ENCODE measurements around the gene ZNF534. TPM values are rescaled to one million over a fixed set of nuclear protein-coding genes. Genes with fewer than 3 reads are reported as not detected.
"Not testable (repeated sequence)": the region's sequence is repeated elsewhere in the genome, so short reads cannot be mapped to it uniquely, and the experiment has no call there.

ZNF534 gene
- total RNA-seq, 1 donor from 2014 or later, result 0.22 TPM

GRCh38 chr19:52492201-52492993 is 63.4 kb downstream of the ZNF534 start:
- Mint-ChIP-seq H3K4me3 (ENCODE audit: low read depth) (peak overlapping the region; percentile 87), H3K4me1 (ENCODE audit: low read depth) (peaks cover 6% of the 10 kb centered on the region), H3K36me3 (ENCODE audit: insufficient read depth) (no peaks in the 10 kb centered on the region), H3K27ac (peak overlapping the region; percentile 92), H3K27me3 (no peaks in the 10 kb centered on the region), H3K9me3 (ENCODE audit: low read depth) (no peaks in the 10 kb centered on the region)
- DNase-seq (ENCODE audit: low spot score, unreplicated experiment), result peak; percentile 80
- peak; percentile 38 for TF ChIP-seq CTCF (IDR thresholded peaks at IDR 0.05; ENCODE audit: unreplicated experiment)

- peak; percentile 34 for DNase-seq (ENCODE audit: low spot score, unreplicated experiment)
- H3K4me1 Mint-ChIP-seq (ENCODE audit: low read depth), result peaks cover 6% of the 10 kb centered on the region
- H3K4me3 Mint-ChIP-seq (ENCODE audit: low read depth), result peak overlapping the region; percentile 87
- H3K9me3 Mint-ChIP-seq (ENCODE audit: low read depth), result no peaks in the 10 kb centered on the region
- peak; percentile 42 for TF ChIP-seq CTCF (IDR thresholded peaks at IDR 0.05; ENCODE audit: unreplicated experiment)
- H3K27me3 Mint-ChIP-seq, result no peaks in the 10 kb centered on the region
- no peaks in the 10 kb centered on the region for H3K36me3 Mint-ChIP-seq (ENCODE audit: insufficient read depth)
- peak overlapping the region; percentile 92 for H3K27ac Mint-ChIP-seq
Measured at GRCh38 chr19:52492994-52493470, 64.1 kb downstream of the ZNF534 start.

- Mint-ChIP-seq H3K9me3 (ENCODE audit: low read depth) (no peaks in the 10 kb centered on the region), H3K27ac (no peak overlapping the region), H3K36me3 (ENCODE audit: insufficient read depth) (no peaks in the 10 kb centered on the region), H3K4me3 (ENCODE audit: low read depth) (no peak overlapping the region), H3K27me3 (no peaks in the 10 kb centered on the region), H3K4me1 (ENCODE audit: low read depth) (peaks cover 6% of the 10 kb centered on the region)
- TF ChIP-seq CTCF (IDR thresholded peaks at IDR 0.05; ENCODE audit: unreplicated experiment), result no peak
- DNase-seq (ENCODE audit: low spot score, unreplicated experiment), result no peak
Measured at GRCh38 chr19:52494518-52494917, 65.6 kb downstream of the ZNF534 start.

GRCh38 chr19:52498571-52498970 is 69.6 kb downstream of the ZNF534 start:
- H3K4me3 Mint-ChIP-seq (ENCODE audit: low read depth), result no peak overlapping the region
- H3K4me1 Mint-ChIP-seq (ENCODE audit: low read depth), result peaks cover 2% of the 10 kb centered on the region
- H3K9me3 Mint-ChIP-seq (ENCODE audit: low read depth), result no peaks in the 10 kb centered on the region
- peaks cover 3% of the 10 kb centered on the region for H3K27me3 Mint-ChIP-seq
- TF ChIP-seq CTCF (IDR thresholded peaks at IDR 0.05; ENCODE audit: unreplicated experiment), result no peak
- DNase-seq (ENCODE audit: low spot score, unreplicated experiment), result no peak
- peaks cover 2% of the 10 kb centered on the region for H3K36me3 Mint-ChIP-seq (ENCODE audit: insufficient read depth)
- no peak overlapping the region for H3K27ac Mint-ChIP-seq

GRCh38 chr19:52500474-52500873 is 71.5 kb downstream of the ZNF534 start:
- not testable (repeated sequence) for H3K9me3 Mint-ChIP-seq (ENCODE audit: low read depth); H3K27me3 Mint-ChIP-seq; DNase-seq (ENCODE audit: low spot score, unreplicated experiment); H3K36me3 Mint-ChIP-seq (ENCODE audit: insufficient read depth); H3K4me3 Mint-ChIP-seq (ENCODE audit: low read depth); H3K27ac Mint-ChIP-seq; H3K4me1 Mint-ChIP-seq (ENCODE audit: low read depth)

- H3K4me3 Mint-ChIP-seq (ENCODE audit: low read depth); H3K9me3 Mint-ChIP-seq (ENCODE audit: low read depth); H3K4me1 Mint-ChIP-seq (ENCODE audit: low read depth); DNase-seq (ENCODE audit: low spot score, unreplicated experiment); H3K36me3 Mint-ChIP-seq (ENCODE audit: insufficient read depth); H3K27ac Mint-ChIP-seq; H3K27me3 Mint-ChIP-seq: not testable (repeated sequence)
Measured at GRCh38 chr19:52500991-52501390, 72.0 kb downstream of the ZNF534 start.

Other genes starting within 250 kb of the ZNF534 start
- 299 and 307 TPM in 2 replicates for gene PPP2R1A, start 239.1 kb upstream of the ZNF534 start, total RNA-seq
- 27.1 and 29.4 TPM in 2 replicates for gene ZNF766, start 159.6 kb upstream of the ZNF534 start, total RNA-seq
- gene ZNF480, start 132.0 kb upstream of the ZNF534 start, total RNA-seq, result 25.7 and 27.2 TPM in 2 replicates
- gene ZNF610, start 92.9 kb upstream of the ZNF534 start, total RNA-seq, result 24.8 and 27.1 TPM in 2 replicates
- 34.1 and 36.7 TPM in 2 replicates for gene ZNF880, start 59.2 kb upstream of the ZNF534 start, total RNA-seq
- 42.8 and 44.5 TPM in 2 replicates for gene ZNF528, start 31.3 kb upstream of the ZNF534 start, total RNA-seq
- 2.8 and 3.0 TPM in 2 replicates for gene ZNF578, start 24.4 kb downstream of the ZNF534 start, total RNA-seq
- 38.6 and 41.6 TPM in 2 replicates for gene ZNF808, start 98.5 kb downstream of the ZNF534 start, total RNA-seq
- 29.7 and 34.7 TPM in 2 replicates for gene ZNF701, start 141.1 kb downstream of the ZNF534 start, total RNA-seq
- 72.1 and 79.7 TPM in 2 replicates for gene ZNF83, start 209.2 kb downstream of the ZNF534 start, total RNA-seq

Data from progenitor cell of endocrine pancreas (in vitro differentiated cells).